H1 (cell line): ENCODE measurements around the gene GDPD5. TPM values are rescaled to one million over a fixed set of nuclear protein-coding genes. Genes with fewer than 3 reads are reported as not detected.
"Not testable (repeated sequence)": the region's sequence is repeated elsewhere in the genome, so short reads cannot be mapped to it uniquely, and the experiment has no call there.

Experiments used
- CTCF ChIA-PET: fragments of 300-600 bp; sonication (Branson Sonifier 250); formaldehyde crosslinking; loops from one replicate; lab custom pipeline; 2021; ENCODE audit not compliant: partially characterized antibody; lab: Charles Lee
- POLR2A ChIA-PET: fragments of 300-600 bp; sonication (Branson Sonifier 250); formaldehyde crosslinking; loops from one replicate; lab custom pipeline; 2021; ENCODE audit warnings: inconsistent platforms; ENCODE audit not compliant: partially characterized antibody; lab: Charles Lee
- DNase-seq, 2 experiments: peaks; one replicate each; pipeline versions ENCODE4 v3.0.0 to v3.0.0-alpha.2; 2010 to 2022; ENCODE audit warnings: low spot score in 2 of 2, low read depth in 1 of 2, mixed read lengths in 1 of 2
- FAIRE-seq: peaks from 2 replicates; lab custom pipeline; 2011; peaks lifted over from hg19 to GRCh38; lab: Jason Lieb, UNC
- H2AFZ ChIP-seq: 2 replicates; pipeline ENCODE4 v1.8.1; 2012; ENCODE audit warnings: low read length, inconsistent platforms
- H2AK5ac ChIP-seq: 2 replicates; pipeline ENCODE4 v1.6.1; 2013; ENCODE audit warnings: low read depth, low read length
- H2BK120ac ChIP-seq: replicated peaks from 2 replicates; pipeline ENCODE3; 2013; ENCODE audit warnings: low read depth, low read length, inconsistent platforms
- H2BK12ac ChIP-seq: 2 replicates; pipeline ENCODE4 v1.6.1; 2013; ENCODE audit warnings: low read depth, low read length
- H2BK15ac ChIP-seq: 2 replicates; pipeline ENCODE4 v1.6.1; 2013; ENCODE audit warnings: low read length
- H2BK20ac ChIP-seq: 2 replicates; pipeline ENCODE4 v1.6.1; 2013; ENCODE audit warnings: low read length
- H2BK5ac ChIP-seq: 2 replicates; pipeline ENCODE4 v1.6.1; 2013; ENCODE audit warnings: low read depth, low read length
- H3K14ac ChIP-seq: 2 replicates; pipeline ENCODE4 v1.6.1; 2013; ENCODE audit warnings: inconsistent platforms; ENCODE audit not compliant: insufficient read length
- H3K18ac ChIP-seq: 2 replicates; pipeline ENCODE4 v1.6.1; 2013; ENCODE audit warnings: low read length; ENCODE audit errors: extremely low read depth
- H3K23ac ChIP-seq: 2 replicates; pipeline ENCODE4 v1.6.1; 2013; ENCODE audit warnings: inconsistent platforms; ENCODE audit not compliant: insufficient read length
- H3K23me2 ChIP-seq: 2 replicates; pipeline ENCODE4 v1.6.1; 2013; ENCODE audit warnings: low read depth, low read length
- H3K27ac ChIP-seq: 2 replicates; pipeline ENCODE4 v1.6.1; 2011; ENCODE audit warnings: low read depth, low read length, inconsistent platforms
- H3K27me3 ChIP-seq, 4 experiments: replicated peaks in 1 of 4; 1 replicate in 1 of 4; 2 replicates in 3 of 4; pipeline versions ENCODE4 v1.6.1 to v1.8.1; 2011 to 2013; ENCODE audit warnings: low read length in 3 of 4, mild to moderate bottlenecking in 3 of 4, inconsistent platforms in 2 of 4, mixed read lengths in 2 of 4, moderate library complexity in 1 of 4; ENCODE audit not compliant: control insufficient read depth in 3 of 4, insufficient read depth in 3 of 4; ENCODE audit errors: extremely low read depth in 1 of 4
- H3K36me3 ChIP-seq, 4 experiments: 2 replicates each; pipeline versions ENCODE4 v1.6.1 to v1.8.1; 2011 to 2013; ENCODE audit warnings: mild to moderate bottlenecking in 4 of 4, low read length in 3 of 4, moderate library complexity in 2 of 4, control low read depth in 1 of 4, inconsistent platforms in 1 of 4; ENCODE audit not compliant: insufficient read depth in 4 of 4, control insufficient read depth in 2 of 4
- H3K4ac ChIP-seq: replicated peaks from 2 replicates; pipeline ENCODE3; 2013; ENCODE audit warnings: low read length, low read depth, mixed read lengths, inconsistent platforms; ENCODE audit not compliant: insufficient read length
- H3K4me1 ChIP-seq, 4 experiments: replicated peaks in 1 of 4; 1 replicate in 1 of 4; 2 replicates in 3 of 4; pipeline versions ENCODE4 v1.6.1 to v1.8.1; 2011 to 2013; ENCODE audit warnings: low read length in 3 of 4, inconsistent platforms in 2 of 4, mixed read lengths in 1 of 4; ENCODE audit not compliant: insufficient read depth in 4 of 4, control insufficient read depth in 3 of 4
- H3K4me2 ChIP-seq, 2 experiments: 2 replicates each; pipeline versions ENCODE4 v1.6.1 to v1.8.1; 2011 to 2013; ENCODE audit warnings: low read depth in 2 of 2, low read length in 2 of 2, control low read depth in 1 of 2, inconsistent platforms in 1 of 2, mild to moderate bottlenecking in 1 of 2; ENCODE audit not compliant: insufficient read depth in 1 of 2
- H3K4me3 ChIP-seq, 4 experiments: fragments of 200-600, 300-600 bp in 1 of 4; sonication (generic), shearing (Covaris generic), sonication (Bioruptor Twin) in 1 of 4; 2 replicates each; pipeline versions ENCODE4 v1.5.1 to v1.8.1; 2011 to 2016; ENCODE audit warnings: low read length in 4 of 4, low read depth in 3 of 4, control low read depth in 2 of 4, inconsistent platforms in 2 of 4, mild to moderate bottlenecking in 2 of 4, mixed read lengths in 1 of 4, moderate library complexity in 1 of 4; ENCODE audit not compliant: insufficient read depth in 2 of 4; ENCODE audit errors: extremely low read depth in 1 of 4
- H3K56ac ChIP-seq: replicated peaks from 2 replicates; pipeline ENCODE3; 2013; ENCODE audit warnings: low read depth, mild to moderate bottlenecking, mixed read lengths, low read length, inconsistent platforms; ENCODE audit not compliant: insufficient read length
- H3K79me1 ChIP-seq: 2 replicates; pipeline ENCODE4 v1.6.1; 2013; ENCODE audit warnings: low read depth, low read length, control low read depth
- H3K79me2 ChIP-seq, 2 experiments: 2 replicates each; pipeline versions ENCODE4 v1.6.1 to v1.8.1; 2012 to 2013; ENCODE audit warnings: low read length in 2 of 2, mild to moderate bottlenecking in 2 of 2, inconsistent platforms in 1 of 2; ENCODE audit not compliant: insufficient read depth in 2 of 2, control insufficient read depth in 1 of 2
- H3K9ac ChIP-seq, 4 experiments: replicated peaks in 1 of 4; 1 replicate in 1 of 4; 2 replicates in 3 of 4; pipeline versions ENCODE4 v1.6.1 to v1.8.1; 2011 to 2013; ENCODE audit warnings: low read depth in 3 of 4, low read length in 3 of 4, control low read depth in 2 of 4, mild to moderate bottlenecking in 2 of 4, moderate library complexity in 2 of 4, inconsistent platforms in 1 of 4; ENCODE audit errors: extremely low read depth in 1 of 4
- H3K9me3 ChIP-seq, 2 experiments: 2 replicates each; pipeline versions ENCODE4 v1.6.1 to v1.8.1; 2012 to 2013; ENCODE audit warnings: mild to moderate bottlenecking in 2 of 2, moderate library complexity in 2 of 2, control low read depth in 1 of 2, inconsistent platforms in 1 of 2, low read depth in 1 of 2, low read length in 1 of 2, mixed read lengths in 1 of 2; ENCODE audit not compliant: insufficient read depth in 2 of 2
- H4K20me1 ChIP-seq, 2 experiments: replicated peaks in 1 of 2; 2 replicates each; pipeline versions ENCODE3 to v1.8.1; 2011 to 2013; ENCODE audit warnings: inconsistent platforms in 2 of 2, low read length in 2 of 2, mild to moderate bottlenecking in 1 of 2; ENCODE audit not compliant: insufficient read depth in 2 of 2, control insufficient read depth in 1 of 2
- H4K5ac ChIP-seq: 2 replicates; pipeline ENCODE4 v1.6.1; 2013; ENCODE audit warnings: low read length, low read depth, mixed read lengths, inconsistent platforms; ENCODE audit not compliant: insufficient read length
- H4K8ac ChIP-seq: 2 replicates; pipeline ENCODE4 v1.8.0; 2013; ENCODE audit warnings: mild to moderate bottlenecking, moderate library complexity, low read length, inconsistent platforms; ENCODE audit not compliant: insufficient read depth; ENCODE audit errors: extremely low read depth
- H4K91ac ChIP-seq: replicated peaks from 2 replicates; pipeline ENCODE3; 2013; ENCODE audit warnings: low read length, mixed read lengths, inconsistent platforms; ENCODE audit not compliant: insufficient read length
- WGBS, 2 experiments: shearing (Covaris generic) in 1 of 2; methylation state at CpG; one replicate each; pipeline versions ENCODE4 v1.1.6 to v1.1.7; 2013 to 2015; ENCODE audit warnings: low lambda C conversion rate in 2 of 2, mixed read lengths in 2 of 2, inconsistent platforms in 1 of 2, low coverage in 1 of 2, missing lambda C conversion rate in 1 of 2; ENCODE audit not compliant: insufficient replicate concordance in 2 of 2, insufficient coverage in 1 of 2, insufficient read length in 1 of 2; ENCODE audit errors: extremely low coverage in 1 of 2, missing lambda C conversion rate in 1 of 2; 5-methylcytosine and 5-hydroxymethylcytosine counted together
- polyA plus RNA-seq, 7 experiments: library from polyadenylated mRNA; depleted of rRNA in 3 of 7; stranded (reverse) in 5 of 7; unstranded in 2 of 7; fragments of >200 nt in 5 of 7; fragments of 200-250 nt in 2 of 7; gene quantifications; 1 replicate in 5 of 7; 2 replicates in 1 of 7; 4 replicates in 1 of 7; pipeline versions ENCODE4 v1.2.1 to v1.2.3, GENCODE V29; 2011 to 2013; ENCODE audit warnings: missing spikeins in 2 of 7, mixed read lengths in 2 of 7
- total RNA-seq: library from RNA; stranded (reverse); fragmentation: NEBNext Ultra II Directional; extraction: Animal tissue kit (Norgen Biotek cat#: 25700); gene quantifications from 2 replicates; pipeline ENCODE4 v1.2.1, GENCODE V29; 2021

The GDPD5 gene
- total and polyA plus RNA-seq, 2 of the 8 experiments (the other 6 are each of a cell fraction or from before 2014, with no cell fraction given), result 7.8 to 8.6 TPM

- FAIRE-seq, H3K18ac ChIP-seq, H2BK12ac ChIP-seq, H3K9ac ChIP-seq, H3K9me3 ChIP-seq, H3K4ac ChIP-seq, H2BK15ac ChIP-seq, H2BK5ac ChIP-seq, H3K23me2 ChIP-seq, H3K14ac ChIP-seq, H3K27me3 ChIP-seq, H4K91ac ChIP-seq, H2AK5ac ChIP-seq, H3K4me3 ChIP-seq, H3K27ac ChIP-seq, H3K4me2 ChIP-seq, H3K23ac ChIP-seq, H2AFZ ChIP-seq, H3K79me2 ChIP-seq, H3K79me1 ChIP-seq, H3K56ac ChIP-seq, H3K4me1 ChIP-seq, H4K5ac ChIP-seq, H4K8ac ChIP-seq, H2BK120ac ChIP-seq, DNase-seq, H2BK20ac ChIP-seq: not testable (repeated sequence)
- peaks cover 2 to 13% of the 10 kb centered on the region in 2 experiments for H4K20me1 ChIP-seq
- POLR2A ChIA-PET, result interaction anchor here (0.8 to 27.9 kb wide), 7 partner anchors 9 to 119 kb away, joined by 3 to 570 read pairs (median 4); partner anchors contain the start of genes KLHL35 and RPS3
- 90% methylated on average over 10 of the region's 10 CpGs; no CpG with 5 or more reads in 1 of the 2 experiments for WGBS, 2 experiments
- H3K36me3 ChIP-seq, result peaks cover 0 to 49% (median 24%) of the 10 kb centered on the region in 4 experiments; a peak in 6 of 8 replicates
- CTCF ChIA-PET, result interaction anchor here (0.8 to 3.9 kb wide), 8 partner anchors 11 to 121 kb away, joined by 3 to 29 read pairs (median 4); no protein-coding TSS in a partner anchor
These were observed 112.6 kb downstream of the GDPD5 start for GRCh38 chr11:75413146-75413545.

- ChIA-PET CTCF (interaction anchor here (0.8 kb wide), 1 partner anchor 32 kb away, joined by 3 read pairs; no protein-coding TSS in a partner anchor), POLR2A (interaction anchor here (27.9 kb wide), 1 partner anchor 9 kb away, joined by 570 read pairs; the partner anchor contains the start of gene RPS3)
- DNase-seq, H3K23ac ChIP-seq, H4K5ac ChIP-seq, H2BK12ac ChIP-seq, H3K9me3 ChIP-seq, H2AFZ ChIP-seq, H2AK5ac ChIP-seq, H4K91ac ChIP-seq, H2BK15ac ChIP-seq, H4K8ac ChIP-seq, H2BK5ac ChIP-seq, H3K4me1 ChIP-seq, H3K18ac ChIP-seq, H3K14ac ChIP-seq, H3K23me2 ChIP-seq, H3K79me1 ChIP-seq, H3K27ac ChIP-seq, H3K4me2 ChIP-seq, H3K56ac ChIP-seq, FAIRE-seq, H3K9ac ChIP-seq, H3K4me3 ChIP-seq, H2BK120ac ChIP-seq, H3K4ac ChIP-seq, H2BK20ac ChIP-seq, H3K27me3 ChIP-seq: not testable (repeated sequence)
- peaks cover 0 to 17% of the 10 kb centered on the region in 2 experiments; a peak in 2 of 4 replicates for H3K79me2 ChIP-seq
- no CpG with 5 or more reads among the region's 33 CpGs for WGBS, 2 experiments
- peaks cover 14 to 70% (median 46%) of the 10 kb centered on the region in 4 experiments for H3K36me3 ChIP-seq
- peaks cover 3 to 15% of the 10 kb centered on the region in 2 experiments for H4K20me1 ChIP-seq
These were observed 115.8 kb downstream of the GDPD5 start for GRCh38 chr11:75409971-75410370.
